ENCODE data around the gene MEGF11. TPM values are rescaled to one million over a fixed set of nuclear protein-coding genes. Genes with fewer than 3 reads are reported as not detected.

Gene MEGF11
- total RNA-seq, 1 experiment from 2014 or later, result 1.2 TPM

- Histone ChIP-seq H4K5ac (ENCODE audit: insufficient read length, low read depth, low read length) (no peak overlapping the region), H3K4me1 (ENCODE audit: insufficient read depth, low read length) (no peaks in the 10 kb centered on the region; the same call in 1 of the 2 replicates), H2BK12ac (ENCODE audit: insufficient read length, low read depth, low read length) (no peak overlapping the region), H3K27ac (ENCODE audit: insufficient read length, low read depth, low read length) (no peak overlapping the region), H4K20me1 (ENCODE audit: control insufficient read depth, insufficient read depth, insufficient read length) (no peaks in the 10 kb centered on the region), H2BK120ac (ENCODE audit: low read depth, low read length, poor library complexity, severe bottlenecking) (no peak overlapping the region), H4K8ac (replicated peaks; ENCODE audit: insufficient read length, low read depth, low read length) (no peak overlapping the region), H3K4me2 (ENCODE audit: insufficient read depth, insufficient read length, low read length) (no peak overlapping the region), H3K9ac (ENCODE audit: extremely low read depth, insufficient read length, low read length) (no peak overlapping the region), H3K9me3 (ENCODE audit: control insufficient read depth, low read depth, low read length) (no peaks in the 10 kb centered on the region), H3K23ac (ENCODE audit: insufficient read length, low read depth, low read length) (no peak overlapping the region), H4K91ac (ENCODE audit: insufficient read length, low read depth, low read length) (no peak overlapping the region), H2AFZ (ENCODE audit: low read length) (no peak overlapping the region), H3K27me3 (ENCODE audit: insufficient read depth, low read length) (no peaks in the 10 kb centered on the region), H3T11ph (ENCODE audit: low read length) (no peak overlapping the region), H2BK20ac (ENCODE audit: low read depth, low read length, poor library complexity, severe bottlenecking) (no peak overlapping the region), H2BK15ac (ENCODE audit: low read depth, low read length) (no peak overlapping the region), H3K23me2 (ENCODE audit: insufficient read length, low read depth, low read length, poor library complexity, severe bottlenecking) (no peaks in the 10 kb centered on the region), H2AK5ac (ENCODE audit: insufficient read length, low read length) (no peak overlapping the region), H3K79me2 (ENCODE audit: insufficient read depth, low read length) (no peaks in the 10 kb centered on the region), H3K14ac (ENCODE audit: insufficient read depth, low read length) (no peak overlapping the region), H2BK5ac (ENCODE audit: insufficient read length, low read length) (no peak overlapping the region), H3K79me1 (ENCODE audit: insufficient read depth, low read depth, low read length, poor library complexity, severe bottlenecking) (no peaks in the 10 kb centered on the region), H3K18ac (ENCODE audit: insufficient read length, low read depth, low read length) (no peak overlapping the region), H3K56ac (ENCODE audit: insufficient read length, low read depth, low read length) (no peak overlapping the region), H3K4ac (ENCODE audit: low read depth, low read length) (no peak overlapping the region)
- DNase-seq, result no peak
- no peaks in the 10 kb centered on the region for H3K36me3 Mint-ChIP-seq (ENCODE audit: insufficient read depth in 1 of 3, low read depth in 3 of 3)
- TF ChIP-seq CTCF (conservative IDR thresholded peaks at IDR 0.05), result no peak
- peak overlapping the region in 1 of 3 experiments; percentile 66; a peak in 2 of 7 replicates for H3K27ac Mint-ChIP-seq
- no CpG with 5 or more reads among the region's 5 CpGs for WGBS (ENCODE audit: extremely low coverage, insufficient read length, low lambda C conversion rate)
- H3K4me3 Mint-ChIP-seq, result no peak overlapping the region
- no peaks in the 10 kb centered on the region for H3K9me3 Mint-ChIP-seq
- peaks cover 28 to 51% of the 10 kb centered on the region in 2 experiments for H3K4me1 Mint-ChIP-seq
- peaks cover 11% of the 10 kb centered on the region for H3K27me3 Mint-ChIP-seq (ENCODE audit: low read depth)
Observed at GRCh38 chr15:66126456-66126855, 127.1 kb downstream of the MEGF11 start.
